Raji (cell line): Measurements from ENCODE around the gene LRP10.
A peak's percentile ranks its signal among the peaks of the same experiment; 100 is the strongest.

Experiments
- POLR2A ChIP-seq: IDR thresholded peaks from 2 replicates; pipeline ENCODE4 v1.6.1; 2011; ENCODE audit warnings: low read depth, low read length, control low read depth; ENCODE audit not compliant: insufficient read depth

LRP10 gene, protein sequence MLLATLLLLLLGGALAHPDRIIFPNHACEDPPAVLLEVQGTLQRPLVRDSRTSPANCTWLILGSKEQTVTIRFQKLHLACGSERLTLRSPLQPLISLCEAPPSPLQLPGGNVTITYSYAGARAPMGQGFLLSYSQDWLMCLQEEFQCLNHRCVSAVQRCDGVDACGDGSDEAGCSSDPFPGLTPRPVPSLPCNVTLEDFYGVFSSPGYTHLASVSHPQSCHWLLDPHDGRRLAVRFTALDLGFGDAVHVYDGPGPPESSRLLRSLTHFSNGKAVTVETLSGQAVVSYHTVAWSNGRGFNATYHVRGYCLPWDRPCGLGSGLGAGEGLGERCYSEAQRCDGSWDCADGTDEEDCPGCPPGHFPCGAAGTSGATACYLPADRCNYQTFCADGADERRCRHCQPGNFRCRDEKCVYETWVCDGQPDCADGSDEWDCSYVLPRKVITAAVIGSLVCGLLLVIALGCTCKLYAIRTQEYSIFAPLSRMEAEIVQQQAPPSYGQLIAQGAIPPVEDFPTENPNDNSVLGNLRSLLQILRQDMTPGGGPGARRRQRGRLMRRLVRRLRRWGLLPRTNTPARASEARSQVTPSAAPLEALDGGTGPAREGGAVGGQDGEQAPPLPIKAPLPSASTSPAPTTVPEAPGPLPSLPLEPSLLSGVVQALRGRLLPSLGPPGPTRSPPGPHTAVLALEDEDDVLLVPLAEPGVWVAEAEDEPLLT

GRCh38 chr14:22871224-22872032 is at the start of gene LRP10:
Gene LRP10 (plus strand): TSS chr14:22871740. CDS start chr14:22872304, 564 bp downstream.
- TF ChIP-seq POLR2A: peak; percentile 75

GRCh38 chr14:22822016-22822570 is 49.4 kb upstream of the LRP10 start:
- no peak for TF ChIP-seq POLR2A

DNA sequence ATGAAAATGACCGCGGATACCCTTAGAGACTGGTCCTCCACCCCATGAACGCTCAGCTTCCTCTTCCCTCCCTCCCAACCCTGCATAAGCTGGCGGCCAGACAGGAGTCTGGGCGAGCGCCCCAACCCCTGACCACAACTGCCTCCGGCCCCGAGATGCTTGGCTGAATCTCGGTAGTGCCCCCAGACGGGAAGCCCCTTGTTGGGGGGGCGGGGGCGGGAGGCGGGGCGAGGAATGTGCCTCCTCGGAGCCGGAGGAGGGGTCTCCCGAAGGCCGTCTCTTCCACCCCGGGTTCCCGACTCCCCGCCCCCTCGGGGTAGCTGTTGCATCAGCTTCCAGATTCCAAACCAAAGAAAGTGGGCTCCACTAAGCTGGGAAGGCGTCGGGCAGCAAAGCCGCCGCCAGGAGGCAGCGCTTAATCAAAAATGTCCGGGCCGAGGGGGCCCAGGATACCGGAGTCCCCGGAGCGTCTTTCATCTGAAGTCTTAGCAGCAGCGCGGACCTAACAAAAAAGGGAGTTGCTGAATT is 48.9 kb upstream of the LRP10 start:
- TF ChIP-seq POLR2A: no peak

DNA sequence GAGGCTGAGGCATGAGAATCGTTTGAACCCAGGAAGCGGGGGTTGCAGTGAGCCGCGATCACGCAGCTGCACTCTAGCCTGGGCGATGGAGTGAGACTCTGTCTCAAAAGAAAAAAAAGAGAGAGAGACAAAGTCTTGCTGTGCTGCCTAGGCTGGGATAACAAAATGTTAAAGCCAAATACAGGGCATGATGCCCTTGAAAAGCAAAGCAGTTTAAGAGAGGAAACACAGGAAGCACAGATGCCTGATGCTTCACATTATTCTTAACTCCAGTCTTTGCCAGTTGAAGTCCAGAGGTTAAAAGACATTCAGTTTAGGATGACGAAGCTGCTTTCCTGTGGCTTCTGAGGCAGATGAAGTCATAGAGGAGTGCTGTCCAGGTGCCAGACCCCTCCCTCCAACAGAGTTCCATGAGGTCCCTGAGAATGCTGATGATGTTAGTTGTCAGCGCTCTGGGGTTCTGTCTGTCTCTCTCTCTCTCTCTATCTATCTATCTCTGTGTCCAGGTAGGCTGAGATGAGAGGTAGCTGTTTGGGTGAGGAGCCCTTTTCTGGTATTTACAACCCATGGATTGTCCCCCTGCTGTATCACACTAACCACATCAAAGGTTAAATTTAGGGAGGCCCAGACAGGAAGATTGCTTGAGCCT is 46.7 kb upstream of the LRP10 start:
- TF ChIP-seq POLR2A: no peak

GRCh38 chr14:22829661-22830442 is 41.7 kb upstream of the LRP10 start, which contains the start of gene MRPL52:
Gene MRPL52 (plus strand): TSS chr14:22829887. CDS start chr14:22829913, 26 bp downstream.
- TF ChIP-seq POLR2A: peak; percentile 89

DNA sequence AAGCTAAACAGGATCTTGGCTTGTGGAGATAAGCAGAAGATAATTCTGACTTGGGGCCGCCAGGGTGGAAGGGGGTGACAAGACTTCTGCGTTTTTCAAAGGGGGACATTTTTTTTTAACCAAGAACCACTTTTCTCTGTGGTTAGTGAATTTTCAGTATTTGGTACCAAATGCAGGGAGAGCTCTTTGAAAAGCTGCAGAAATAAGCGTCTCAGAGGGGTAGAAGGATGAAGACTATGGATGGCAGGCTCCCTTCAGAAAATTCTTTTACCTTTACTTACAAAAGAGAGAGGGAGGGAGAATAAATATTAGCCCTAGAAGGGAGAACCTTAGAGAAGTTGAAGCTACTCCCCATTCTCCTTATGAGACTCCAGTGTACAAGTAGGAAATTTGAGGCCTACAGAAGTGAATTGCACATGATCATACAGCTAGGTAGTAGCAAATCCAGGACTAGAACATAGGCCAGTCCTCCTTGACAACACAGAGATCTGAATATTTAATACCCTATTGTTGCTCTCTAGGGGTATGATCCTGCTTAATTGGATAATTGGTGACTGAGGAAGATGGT is 41.0 kb upstream of the LRP10 start:
- no peak for TF ChIP-seq POLR2A

DNA sequence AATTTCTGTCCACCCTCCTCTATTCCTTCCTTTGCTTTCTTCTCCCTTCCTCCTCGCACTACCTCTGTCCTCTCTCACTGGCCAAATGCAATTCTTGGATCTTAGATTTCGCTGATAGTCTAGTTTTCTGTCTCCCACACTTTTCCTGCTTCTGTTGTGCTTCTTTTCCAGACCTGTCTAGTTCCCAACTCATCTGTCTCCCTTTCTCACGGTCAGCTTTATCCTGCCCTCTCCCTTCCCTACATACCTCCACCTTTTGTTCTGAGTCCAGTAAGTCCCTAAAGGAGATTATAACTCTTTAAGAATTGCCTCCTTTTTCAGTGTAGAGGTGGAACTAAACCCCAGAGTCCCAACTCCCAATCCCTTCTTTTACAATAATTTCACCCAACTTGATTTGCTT is 36.0 kb upstream of the LRP10 start:
- TF ChIP-seq POLR2A: no peak

DNA sequence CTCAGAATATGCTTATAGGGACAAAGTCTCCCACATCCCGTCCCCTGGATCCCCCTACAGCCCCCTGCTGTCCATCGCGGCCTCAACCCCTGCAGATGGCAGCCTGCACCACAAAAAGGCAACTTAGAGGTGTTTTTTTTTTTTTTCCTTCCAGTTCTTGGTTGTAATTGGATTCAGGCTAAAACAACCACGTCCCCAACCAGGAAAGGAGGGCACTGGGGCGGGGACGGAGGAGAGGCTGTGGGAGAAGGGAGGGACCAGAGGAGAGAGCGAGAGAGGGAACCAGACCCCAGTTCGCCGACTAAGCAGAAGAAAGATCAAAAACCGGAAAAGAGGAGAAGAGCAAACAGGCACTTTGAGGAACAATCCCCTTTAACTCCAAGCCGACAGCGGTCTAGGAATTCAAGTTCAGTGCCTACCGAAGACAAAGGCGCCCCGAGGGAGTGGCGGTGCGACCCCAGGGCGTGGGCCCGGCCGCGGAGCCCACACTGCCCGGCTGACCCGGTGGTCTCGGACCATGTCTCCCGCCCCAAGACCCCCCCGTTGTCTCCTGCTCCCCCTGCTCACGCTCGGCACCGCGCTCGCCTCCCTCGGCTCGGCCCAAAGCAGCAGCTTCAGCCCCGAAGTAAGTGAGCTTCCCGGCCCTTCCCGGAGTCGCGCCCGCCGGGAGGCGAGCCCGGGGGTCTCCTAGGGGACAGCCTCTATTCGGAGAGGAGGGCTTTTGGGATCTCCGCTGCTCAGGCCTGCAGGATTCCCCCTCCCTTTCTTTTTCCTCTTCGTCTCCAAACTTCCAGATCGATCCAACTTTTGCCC is 35.0 kb upstream of the LRP10 start, which contains the start of gene MMP14:
Gene MMP14, plus strand, starts transcription at position 285 of the 813 bp plus-strand sequence. Its CDS starts 233 bp downstream, at position 518.
- TF ChIP-seq POLR2A: no peak

- TF ChIP-seq POLR2A: no peak
Observed at GRCh38 chr14:22837114-22837749, 34.3 kb upstream of the LRP10 start.

DNA sequence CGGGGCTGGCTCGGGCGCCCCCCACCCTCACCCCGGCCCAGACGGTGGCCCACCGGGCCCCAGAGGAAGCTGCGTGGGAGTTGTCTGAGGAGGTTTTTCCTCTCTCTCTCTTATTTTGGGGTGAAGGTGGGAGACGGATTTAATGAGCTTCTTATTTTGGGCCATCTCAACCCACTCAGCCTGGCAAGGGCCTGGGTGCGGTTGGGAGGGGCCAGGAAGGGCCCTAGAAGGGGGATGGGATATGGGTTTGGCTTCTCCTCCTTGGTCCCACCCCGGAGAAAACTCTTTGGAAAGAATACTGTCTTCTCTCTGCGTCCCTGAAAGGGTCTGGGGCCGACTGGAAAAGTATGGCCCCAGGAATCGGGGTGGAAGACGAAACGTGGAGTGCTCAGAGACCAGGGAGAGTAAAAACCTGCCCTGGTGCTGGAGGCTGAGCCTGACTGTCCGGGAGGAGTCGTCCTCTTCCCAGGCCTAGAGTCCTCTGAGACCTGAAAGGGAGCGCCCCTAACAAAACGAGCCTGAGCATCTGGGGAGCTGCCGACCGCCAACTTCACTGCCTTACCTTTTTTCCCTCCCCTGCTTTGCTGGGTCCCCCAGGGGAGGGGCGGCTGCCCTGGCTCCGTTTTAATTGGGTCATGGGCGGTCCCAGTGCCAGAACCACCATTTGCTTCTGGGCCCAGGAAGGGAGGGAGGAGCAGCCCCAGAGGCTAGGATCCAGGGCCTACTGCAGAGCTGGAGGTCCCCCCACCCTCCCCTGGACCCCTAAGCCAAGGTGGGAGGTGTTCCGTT is 33.6 kb upstream of the LRP10 start:
- no peak for TF ChIP-seq POLR2A

DNA sequence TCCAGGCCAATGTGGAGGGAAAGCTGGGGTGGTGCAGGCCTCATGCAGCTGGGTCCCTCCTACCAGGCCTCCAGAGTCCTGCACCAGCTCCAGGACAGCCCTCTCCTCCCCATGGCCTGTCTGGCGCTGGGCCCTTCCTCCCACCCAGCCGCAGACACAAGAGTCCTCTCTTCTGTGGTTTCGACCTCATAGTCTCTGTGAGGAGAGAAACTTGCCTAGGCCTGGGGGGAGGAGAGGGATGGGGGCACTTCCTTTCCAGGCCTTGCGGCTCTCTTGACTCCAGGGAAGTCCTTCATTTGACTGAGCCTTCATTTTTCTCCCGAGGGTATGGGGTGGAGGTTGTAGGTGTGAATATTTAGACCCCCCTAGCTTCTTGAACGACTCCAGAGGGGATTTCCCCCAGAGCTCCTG is 32.9 kb upstream of the LRP10 start:
- TF ChIP-seq POLR2A: no peak

- TF ChIP-seq POLR2A: no peak
Observed at GRCh38 chr14:22839159-22839779, 32.3 kb upstream of the LRP10 start.
